ENCODE results near the gene ECM1.

GRCh38 chr1:150477733-150478132, 30.2 kb upstream of the ECM1 start:
- no peak for TF ChIP-seq CTCF (IDR thresholded peaks at IDR 0.05; ENCODE audit: low read depth, low read length)
- TF ChIP-seq EZH2phosphoT487 (IDR thresholded peaks at IDR 0.05; ENCODE audit: low read depth), result no peak

Data from OCI-LY3 (cell line).